GM12875 (cell line): Measurements from ENCODE around the gene ATP10B.

Experiments used
- H3K4me3 ChIP-seq: one replicate; pipeline ENCODE4 v1.5.1; 2011; ENCODE audit warnings: low read depth, low read length, control low read depth
- TF ChIP-seq, protein P1 (sequence below): IDR thresholded peaks from 2 replicates; pipeline ENCODE4 v1.5.1; 2011; ENCODE audit warnings: low read depth, mild to moderate bottlenecking, control low read depth, inconsistent platforms, low read length, moderate library complexity, borderline replicate concordance; ENCODE audit not compliant: insufficient read depth

ATP10B gene

DNA sequence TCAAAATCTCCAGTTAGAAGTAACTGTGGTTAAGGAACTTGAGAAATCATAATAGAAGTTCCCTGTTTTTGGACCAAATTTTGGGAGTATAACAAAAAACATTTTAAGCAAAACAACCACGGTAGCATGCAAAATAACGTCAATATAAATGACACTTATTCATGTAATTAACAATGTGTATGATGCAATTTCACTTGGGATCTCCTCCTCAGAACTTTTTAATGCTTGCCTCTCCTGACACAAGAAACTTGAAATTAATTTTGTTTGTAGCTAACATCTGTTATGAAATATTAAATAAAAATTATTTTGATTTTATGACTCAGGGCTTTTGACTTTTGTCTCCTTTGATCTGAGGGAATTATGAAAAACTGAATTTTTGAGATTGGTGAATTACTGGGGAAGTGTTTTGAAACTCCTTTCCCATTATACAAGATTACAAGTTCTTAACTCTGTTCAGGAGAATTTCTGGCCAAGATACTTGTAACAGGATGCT is 149.7 kb downstream of the ATP10B start:
- no peak overlapping the region for H3K4me3 ChIP-seq
- TF ChIP-seq, protein P1, sequence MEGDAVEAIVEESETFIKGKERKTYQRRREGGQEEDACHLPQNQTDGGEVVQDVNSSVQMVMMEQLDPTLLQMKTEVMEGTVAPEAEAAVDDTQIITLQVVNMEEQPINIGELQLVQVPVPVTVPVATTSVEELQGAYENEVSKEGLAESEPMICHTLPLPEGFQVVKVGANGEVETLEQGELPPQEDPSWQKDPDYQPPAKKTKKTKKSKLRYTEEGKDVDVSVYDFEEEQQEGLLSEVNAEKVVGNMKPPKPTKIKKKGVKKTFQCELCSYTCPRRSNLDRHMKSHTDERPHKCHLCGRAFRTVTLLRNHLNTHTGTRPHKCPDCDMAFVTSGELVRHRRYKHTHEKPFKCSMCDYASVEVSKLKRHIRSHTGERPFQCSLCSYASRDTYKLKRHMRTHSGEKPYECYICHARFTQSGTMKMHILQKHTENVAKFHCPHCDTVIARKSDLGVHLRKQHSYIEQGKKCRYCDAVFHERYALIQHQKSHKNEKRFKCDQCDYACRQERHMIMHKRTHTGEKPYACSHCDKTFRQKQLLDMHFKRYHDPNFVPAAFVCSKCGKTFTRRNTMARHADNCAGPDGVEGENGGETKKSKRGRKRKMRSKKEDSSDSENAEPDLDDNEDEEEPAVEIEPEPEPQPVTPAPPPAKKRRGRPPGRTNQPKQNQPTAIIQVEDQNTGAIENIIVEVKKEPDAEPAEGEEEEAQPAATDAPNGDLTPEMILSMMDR = no peak

DNA sequence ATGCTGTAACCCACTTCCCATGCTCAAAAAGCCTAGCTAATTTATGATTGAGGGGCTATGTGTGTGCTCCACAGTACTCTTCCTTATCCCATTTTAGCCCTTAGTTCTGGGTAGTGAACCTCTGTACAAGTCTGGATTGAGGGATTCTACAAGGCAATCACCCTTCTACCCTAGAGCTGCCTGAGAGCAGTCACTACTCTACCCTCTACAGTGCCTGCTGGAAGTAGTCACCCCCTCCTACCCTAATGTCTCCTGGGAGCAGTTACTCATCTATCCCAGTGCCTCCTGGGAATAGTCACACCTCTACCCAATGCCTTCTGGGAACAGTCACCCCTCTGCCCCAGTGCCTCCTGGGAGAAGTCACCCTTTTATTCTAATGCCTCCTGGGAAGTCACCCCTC is 150.6 kb downstream of the ATP10B start:
- TF ChIP-seq, protein P1 = no peak
- H3K4me3 ChIP-seq = no peak overlapping the region

DNA sequence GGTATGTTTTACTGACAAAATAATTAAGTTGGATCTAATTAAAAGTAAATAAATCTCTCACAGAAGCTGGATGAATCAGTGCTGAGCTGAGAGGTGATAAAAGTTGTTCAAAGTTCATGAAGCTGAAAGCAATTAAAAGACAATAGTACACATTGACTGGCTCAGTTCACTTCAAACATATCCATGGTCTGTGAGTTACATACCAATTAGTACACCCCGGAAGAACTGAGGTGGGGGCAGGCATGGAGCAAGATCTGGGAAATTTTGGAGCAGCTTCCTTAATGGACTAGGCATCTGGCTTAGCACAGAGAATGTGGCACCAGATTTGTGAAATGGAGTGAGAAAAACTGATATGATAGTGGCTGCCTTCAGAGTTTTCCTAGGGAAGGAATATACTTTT is 152.7 kb downstream of the ATP10B start:
- TF ChIP-seq, protein P1 = no peak

DNA sequence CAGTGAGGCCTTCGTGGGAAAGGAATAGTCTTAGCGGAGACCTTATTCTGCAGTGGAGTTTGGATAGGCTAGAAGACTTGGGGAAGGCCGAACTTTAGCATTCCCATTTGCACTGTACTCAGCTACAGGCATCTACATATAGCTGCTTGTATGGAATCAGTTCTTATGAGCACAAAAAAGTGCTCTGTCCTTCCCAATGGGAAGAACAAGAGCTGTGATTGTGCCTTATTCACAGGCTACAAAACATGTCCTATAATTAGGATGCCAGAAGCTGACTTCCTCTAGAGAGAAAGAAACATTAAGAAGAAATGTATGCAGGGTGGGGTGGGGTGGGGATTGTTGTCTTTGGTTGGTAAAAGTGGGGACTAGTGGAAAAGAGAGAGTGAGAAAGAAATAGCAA is 154.7 kb downstream of the ATP10B start:
- H3K4me3 ChIP-seq = no peak overlapping the region
- TF ChIP-seq, protein P1 = no peak

More for the DNA sequence above, 152.7 kb downstream of the ATP10B start:
- no peak overlapping the region for H3K4me3 ChIP-seq

DNA sequence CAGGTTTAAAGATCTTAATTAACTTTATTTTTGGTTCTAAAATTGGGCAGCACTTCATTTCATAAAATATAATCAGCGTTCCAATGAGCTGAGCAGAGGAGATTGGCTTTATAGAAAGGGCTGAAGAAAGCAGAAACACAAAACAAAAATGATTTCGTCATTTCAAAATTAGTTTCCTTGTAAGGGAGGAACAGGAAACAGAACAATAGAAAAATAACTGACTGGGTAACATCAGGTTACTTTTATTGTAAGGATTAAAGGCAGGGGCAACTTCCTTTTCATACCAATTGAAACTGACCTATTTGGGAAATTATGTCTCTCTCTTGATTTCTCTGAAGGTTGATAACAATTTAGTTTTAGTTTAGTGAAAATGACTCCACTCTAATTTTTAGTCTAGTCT is 157.1 kb downstream of the ATP10B start:
- H3K4me3 ChIP-seq = no peak overlapping the region
- TF ChIP-seq, protein P1 = no peak

DNA sequence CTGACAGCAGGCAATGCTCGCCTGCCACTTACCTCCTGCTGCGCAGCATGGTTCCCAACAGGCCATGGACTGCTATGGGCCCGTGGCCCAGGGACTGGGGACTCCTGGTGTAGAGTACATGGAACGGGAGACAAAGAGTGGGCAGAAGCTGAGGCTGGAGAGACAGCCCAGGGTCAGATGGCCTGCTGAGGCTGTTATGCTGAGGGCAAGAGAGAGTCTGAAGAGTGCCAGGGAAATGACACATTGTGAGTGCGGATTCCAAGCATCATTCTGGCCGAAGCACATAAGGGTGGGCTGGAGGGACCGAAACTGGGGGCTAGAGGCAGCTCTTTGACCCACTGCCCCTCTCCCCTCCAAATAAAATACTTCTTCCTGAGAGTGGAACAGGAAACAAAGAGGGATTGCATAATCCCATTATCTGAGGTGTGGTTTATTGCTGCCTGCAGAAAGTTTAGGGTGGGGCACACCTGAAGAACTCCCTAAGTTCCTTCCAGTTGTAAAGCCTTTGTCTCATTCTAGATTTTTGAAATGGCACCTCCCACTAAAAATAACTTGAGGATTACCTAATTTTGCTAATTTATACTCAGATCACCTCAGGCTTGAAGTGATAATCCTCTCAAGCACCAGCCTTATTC is 158.1 kb downstream of the ATP10B start:
- TF ChIP-seq, protein P1 = no peak
- H3K4me3 ChIP-seq = no peak overlapping the region

DNA sequence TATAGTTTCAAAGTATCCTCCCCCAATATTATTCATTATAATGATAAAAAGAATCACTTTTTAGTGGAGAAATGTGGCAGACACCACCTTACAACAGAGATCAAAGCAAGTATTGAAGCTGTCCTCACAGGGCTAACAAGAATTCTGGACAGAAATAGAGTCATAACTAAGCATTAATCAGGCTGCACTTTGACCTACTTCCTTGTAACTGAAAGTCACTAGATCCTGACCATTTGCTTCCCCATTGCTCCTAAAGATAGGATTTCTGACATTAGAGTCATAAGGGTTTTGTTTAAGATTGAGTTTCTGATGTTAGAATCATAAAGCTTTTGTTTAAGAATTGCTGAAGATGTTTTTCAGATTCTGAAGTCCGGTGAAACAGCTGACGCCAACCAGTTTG is 159.7 kb downstream of the ATP10B start:
- no peak overlapping the region for H3K4me3 ChIP-seq
- TF ChIP-seq, protein P1 = no peak
